H1 (cell line): ENCODE measurements around the gene NR5A2. TPM values are rescaled to one million over a fixed set of nuclear protein-coding genes. Genes with fewer than 3 reads are reported as not detected.

Source experiments
- BCL11A ChIP-seq, 2 experiments: IDR thresholded peaks; one replicate each; pipeline ENCODE4 v1.6.1; 2011; ENCODE audit warnings: low read depth in 2 of 2, low read length in 2 of 2, mild to moderate bottlenecking in 2 of 2
- BRCA1 ChIP-seq: IDR thresholded peaks from 2 replicates; pipeline ENCODE4 v1.6.1; 2012; ENCODE audit warnings: low read depth, low read length, improper control_type of control experiment
- FOSL1 ChIP-seq: IDR thresholded peaks from 2 replicates; pipeline ENCODE4 v1.6.1; 2011; ENCODE audit warnings: mild to moderate bottlenecking, low read depth, low read length, moderate library complexity; ENCODE audit not compliant: insufficient read depth
- GABPA ChIP-seq: IDR thresholded peaks from 2 replicates; pipeline ENCODE4 v1.6.1; 2011; ENCODE audit warnings: mild to moderate bottlenecking, low read length, moderate library complexity, borderline replicate concordance; ENCODE audit not compliant: insufficient read depth
- HDAC2 ChIP-seq, 2 experiments: fragments of 300-600 bp in 1 of 2; sonication (generic) in 1 of 2; IDR thresholded peaks; 2 replicates each; pipeline ENCODE4 v1.6.1; 2011 to 2012; ENCODE audit warnings: low read depth in 2 of 2, low read length in 2 of 2, mild to moderate bottlenecking in 2 of 2, moderate library complexity in 2 of 2, borderline replicate concordance in 1 of 2, inconsistent platforms in 1 of 2
- polyA plus RNA-seq, 7 experiments: library from polyadenylated mRNA; depleted of rRNA in 3 of 7; stranded (reverse) in 5 of 7; unstranded in 2 of 7; fragments of >200 nt in 5 of 7; fragments of 200-250 nt in 2 of 7; gene quantifications; 1 replicate in 5 of 7; 2 replicates in 1 of 7; 4 replicates in 1 of 7; pipeline versions ENCODE4 v1.2.1 to v1.2.3, GENCODE V29; 2011 to 2013; ENCODE audit warnings: missing spikeins in 2 of 7, mixed read lengths in 2 of 7
- total RNA-seq: library from RNA; stranded (reverse); fragmentation: NEBNext Ultra II Directional; extraction: Animal tissue kit (Norgen Biotek cat#: 25700); gene quantifications from 2 replicates; pipeline ENCODE4 v1.2.1, GENCODE V29; 2021

NR5A2 gene
- total and polyA plus RNA-seq, 2 of the 8 experiments (the other 6 are each of a cell fraction or from before 2014, with no cell fraction given) = 1.7 to 11.6 TPM

GRCh38 chr1:200221614-200222282 is 194.2 kb downstream of the NR5A2 start (continued):
- TF ChIP-seq GABPA = no peak
- TF ChIP-seq HDAC2 (IDR thresholded peaks at IDR 0.05; ENCODE audit: borderline replicate concordance in 1 of 2, low read depth in 2 of 2, low read length in 2 of 2) = no peak
- TF ChIP-seq BCL11A (IDR thresholded peaks at IDR 0.05; ENCODE audit: low read depth in 2 of 2, low read length in 2 of 2) = no peak
- no peak for TF ChIP-seq FOSL1
- TF ChIP-seq BRCA1 = no peak
